Measurements from ENCODE around the gene UXS1. TPM values are rescaled to one million over a fixed set of nuclear protein-coding genes. Genes with fewer than 3 reads are reported as not detected.

UXS1 gene
- total and polyA plus RNA-seq, 2 of the 8 experiments (the other 6 are each of a cell fraction or from before 2014, with no cell fraction given), result 44.5 to 63.4 TPM

DNA sequence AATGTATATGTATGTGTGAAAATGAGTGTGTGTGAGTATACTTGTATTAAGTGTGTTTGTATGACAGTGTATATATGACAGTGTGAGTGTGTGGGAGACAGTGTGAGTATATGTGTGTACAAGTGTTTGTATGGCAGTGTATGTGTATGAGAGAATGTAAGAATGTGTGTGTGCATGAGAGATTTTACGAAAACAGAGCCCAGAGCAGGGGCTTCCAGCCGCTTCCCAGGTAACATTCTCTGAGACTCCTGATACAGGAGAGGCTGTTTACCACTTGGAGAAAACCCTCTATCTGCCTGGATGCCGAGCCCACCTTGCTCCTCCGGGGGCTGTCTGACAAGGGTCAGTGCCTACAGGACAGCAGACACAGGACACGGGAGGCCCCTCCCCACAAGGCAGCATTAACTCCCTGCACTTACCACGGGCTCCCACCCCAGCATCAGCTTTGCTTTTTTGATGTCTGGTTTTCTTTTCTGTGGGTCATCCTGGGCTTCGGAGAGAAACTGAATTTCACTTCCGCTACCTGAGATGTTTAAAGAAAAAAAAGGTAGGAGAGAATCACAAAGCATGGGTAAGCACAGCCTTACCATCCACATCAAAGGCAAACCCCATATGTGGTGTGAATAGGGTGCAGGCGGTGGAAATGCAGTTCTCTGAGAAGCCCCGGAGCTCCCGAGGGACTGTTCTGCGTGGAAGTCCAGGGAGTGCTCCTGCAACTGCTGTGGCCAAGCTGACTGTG, 97.6 kb downstream of the UXS1 start:
- peaks cover 0 to 10% (median 5%) of the 10 kb centered on the region in 4 experiments; a peak in 3 of 7 replicates for H3K4me1 ChIP-seq (replicated peaks in 1 of 4; ENCODE audit: control insufficient read depth in 3 of 4, insufficient read depth in 4 of 4, low read length in 3 of 4)
- H3K18ac ChIP-seq (ENCODE audit: extremely low read depth, low read length), result no peak overlapping the region
- DNase-seq (ENCODE audit: low read depth in 1 of 2, low spot score in 2 of 2) (no peak), FAIRE-seq (no peak)
- no peak overlapping the region for H2BK15ac ChIP-seq (ENCODE audit: low read length)
- no peak overlapping the region for H3K23ac ChIP-seq (ENCODE audit: insufficient read length)
- no peaks in the 10 kb centered on the region for H3K23me2 ChIP-seq (ENCODE audit: low read depth, low read length)
- H4K20me1 ChIP-seq (replicated peaks in 1 of 2; ENCODE audit: control insufficient read depth in 1 of 2, insufficient read depth in 2 of 2, low read length in 2 of 2), result peaks cover 0 to 2% of the 10 kb centered on the region in 2 experiments
- no peak overlapping the region for H2BK20ac ChIP-seq (ENCODE audit: low read length)
- no peak overlapping the region for H3K4me2 ChIP-seq (ENCODE audit: insufficient read depth in 1 of 2, low read depth in 2 of 2, low read length in 2 of 2)
- H4K5ac ChIP-seq (ENCODE audit: insufficient read length, low read depth, low read length), result no peak overlapping the region
- H3K79me2 ChIP-seq (ENCODE audit: control insufficient read depth in 1 of 2, insufficient read depth in 2 of 2, low read length in 2 of 2), result no peaks in the 10 kb centered on the region
- no peak overlapping the region for H3K9ac ChIP-seq (replicated peaks in 1 of 4; ENCODE audit: extremely low read depth in 1 of 4, low read depth in 3 of 4, low read length in 3 of 4)
- H2AK5ac ChIP-seq (ENCODE audit: low read depth, low read length), result no peak overlapping the region
- no peak overlapping the region for H3K56ac ChIP-seq (replicated peaks; ENCODE audit: insufficient read length, low read depth, low read length)
- ChIA-PET CTCF (ENCODE audit: partially characterized antibody) (interaction anchor here (1.4 to 1.9 kb wide), 3 partner anchors 9 to 32 kb away, joined by 3 to 7 read pairs (median 4); no protein-coding TSS in a partner anchor), POLR2A (ENCODE audit: partially characterized antibody) (no interaction called here)
- no peak overlapping the region for H4K91ac ChIP-seq (replicated peaks; ENCODE audit: insufficient read length, low read length)
- H3K9me3 ChIP-seq (ENCODE audit: insufficient read depth in 2 of 2, low read depth in 1 of 2, low read length in 1 of 2), result no peaks in the 10 kb centered on the region
- H4K8ac ChIP-seq (ENCODE audit: extremely low read depth, insufficient read depth, low read length), result no peak overlapping the region
- no peaks in the 10 kb centered on the region for H3K79me1 ChIP-seq (ENCODE audit: low read depth, low read length)
- no peak overlapping the region for H2AFZ ChIP-seq (ENCODE audit: low read length)
- no peak overlapping the region for H3K4me3 ChIP-seq (ENCODE audit: extremely low read depth in 1 of 4, insufficient read depth in 2 of 4, low read depth in 3 of 4, low read length in 4 of 4)
- H3K36me3 ChIP-seq (ENCODE audit: control insufficient read depth in 2 of 4, insufficient read depth in 4 of 4, low read length in 3 of 4), result peaks cover 5 to 16% (median 15%) of the 10 kb centered on the region in 4 experiments; a peak in 7 of 8 replicates
- 96% methylated on average over 12 of the region's 12 CpGs; no CpG with 5 or more reads in 1 of the 2 experiments for WGBS, 2 experiments (ENCODE audit: extremely low coverage in 1 of 2, insufficient coverage in 1 of 2, insufficient read length in 1 of 2, insufficient replicate concordance in 2 of 2, low coverage in 1 of 2, low lambda C conversion rate in 2 of 2, missing lambda C conversion rate in 1 of 2)
- no peaks in the 10 kb centered on the region for H3K27me3 ChIP-seq (replicated peaks in 1 of 4; ENCODE audit: control insufficient read depth in 3 of 4, extremely low read depth in 1 of 4, insufficient read depth in 3 of 4, low read length in 3 of 4)
- H2BK5ac ChIP-seq (ENCODE audit: low read depth, low read length), result no peak overlapping the region
- no peak overlapping the region for H3K4ac ChIP-seq (replicated peaks; ENCODE audit: insufficient read length, low read depth, low read length)
- no peak overlapping the region for H3K14ac ChIP-seq (ENCODE audit: insufficient read length)
- peak overlapping the region; percentile 78; the same call in 1 of the 2 replicates for H2BK12ac ChIP-seq (ENCODE audit: low read depth, low read length)
- no peak overlapping the region for H3K27ac ChIP-seq (ENCODE audit: low read depth, low read length)
- no peak overlapping the region for H2BK120ac ChIP-seq (replicated peaks; ENCODE audit: low read depth, low read length)
- TF ChIP-seq CBX5 (IDR thresholded peaks at IDR 0.05; ENCODE audit: low read depth, low read length) (no peak), CREB1 (IDR thresholded peaks at IDR 0.05) (no peak), BRCA1 (IDR thresholded peaks at IDR 0.05; ENCODE audit: low read depth, low read length) (no peak), POLR2A (IDR thresholded peaks at IDR 0.05; ENCODE audit: control extremely low read depth in 1 of 2, low read depth in 2 of 2, low read length in 2 of 2) (no peak), KDM4A (IDR thresholded peaks at IDR 0.05; ENCODE audit: low read depth, low read length, severe bottlenecking) (no peak), SRF (IDR thresholded peaks at IDR 0.05; ENCODE audit: low read depth, low read length) (no peak), SAP30 (IDR thresholded peaks at IDR 0.05; ENCODE audit: insufficient read depth, insufficient replicate concordance, low read length) (no peak), RXRA (IDR thresholded peaks at IDR 0.05; ENCODE audit: insufficient read depth, low read depth, low read length) (no peak), NRF1 (IDR thresholded peaks at IDR 0.05; ENCODE audit: low read depth, low read length) (no peak), TBP (IDR thresholded peaks at IDR 0.05; ENCODE audit: low read depth, low read length) (no peak)
- TF ChIP-seq, protein P1, sequence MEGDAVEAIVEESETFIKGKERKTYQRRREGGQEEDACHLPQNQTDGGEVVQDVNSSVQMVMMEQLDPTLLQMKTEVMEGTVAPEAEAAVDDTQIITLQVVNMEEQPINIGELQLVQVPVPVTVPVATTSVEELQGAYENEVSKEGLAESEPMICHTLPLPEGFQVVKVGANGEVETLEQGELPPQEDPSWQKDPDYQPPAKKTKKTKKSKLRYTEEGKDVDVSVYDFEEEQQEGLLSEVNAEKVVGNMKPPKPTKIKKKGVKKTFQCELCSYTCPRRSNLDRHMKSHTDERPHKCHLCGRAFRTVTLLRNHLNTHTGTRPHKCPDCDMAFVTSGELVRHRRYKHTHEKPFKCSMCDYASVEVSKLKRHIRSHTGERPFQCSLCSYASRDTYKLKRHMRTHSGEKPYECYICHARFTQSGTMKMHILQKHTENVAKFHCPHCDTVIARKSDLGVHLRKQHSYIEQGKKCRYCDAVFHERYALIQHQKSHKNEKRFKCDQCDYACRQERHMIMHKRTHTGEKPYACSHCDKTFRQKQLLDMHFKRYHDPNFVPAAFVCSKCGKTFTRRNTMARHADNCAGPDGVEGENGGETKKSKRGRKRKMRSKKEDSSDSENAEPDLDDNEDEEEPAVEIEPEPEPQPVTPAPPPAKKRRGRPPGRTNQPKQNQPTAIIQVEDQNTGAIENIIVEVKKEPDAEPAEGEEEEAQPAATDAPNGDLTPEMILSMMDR (IDR thresholded peaks at IDR 0.05; ENCODE audit: control extremely low read depth in 1 of 3, insufficient read depth in 1 of 3, low read depth in 1 of 3, low read length in 3 of 3), result no peak

All from H1 (cell line).